ENCODE results near the gene ATF7IP2. TPM values are rescaled to one million over a fixed set of nuclear protein-coding genes. Genes with fewer than 3 reads are reported as not detected.

Gene ATF7IP2
- total RNA-seq, 1 experiment from 2014 or later = 25.2 TPM

GRCh38 chr16:10402975-10403374, 17.1 kb downstream of the ATF7IP2 start:
- TF ChIP-seq TCF7L2 (IDR thresholded peaks at IDR 0.05; ENCODE audit: low read depth, low read length) (no peak), POLR2AphosphoS5 (IDR thresholded peaks at IDR 0.05; ENCODE audit: low read depth, low read length) (no peak), SIN3A (IDR thresholded peaks at IDR 0.05; ENCODE audit: borderline replicate concordance, insufficient read depth, low read depth, low read length) (no peak), CTCF (IDR thresholded peaks at IDR 0.05) (no peak)
- TF ChIP-seq, protein P1, sequence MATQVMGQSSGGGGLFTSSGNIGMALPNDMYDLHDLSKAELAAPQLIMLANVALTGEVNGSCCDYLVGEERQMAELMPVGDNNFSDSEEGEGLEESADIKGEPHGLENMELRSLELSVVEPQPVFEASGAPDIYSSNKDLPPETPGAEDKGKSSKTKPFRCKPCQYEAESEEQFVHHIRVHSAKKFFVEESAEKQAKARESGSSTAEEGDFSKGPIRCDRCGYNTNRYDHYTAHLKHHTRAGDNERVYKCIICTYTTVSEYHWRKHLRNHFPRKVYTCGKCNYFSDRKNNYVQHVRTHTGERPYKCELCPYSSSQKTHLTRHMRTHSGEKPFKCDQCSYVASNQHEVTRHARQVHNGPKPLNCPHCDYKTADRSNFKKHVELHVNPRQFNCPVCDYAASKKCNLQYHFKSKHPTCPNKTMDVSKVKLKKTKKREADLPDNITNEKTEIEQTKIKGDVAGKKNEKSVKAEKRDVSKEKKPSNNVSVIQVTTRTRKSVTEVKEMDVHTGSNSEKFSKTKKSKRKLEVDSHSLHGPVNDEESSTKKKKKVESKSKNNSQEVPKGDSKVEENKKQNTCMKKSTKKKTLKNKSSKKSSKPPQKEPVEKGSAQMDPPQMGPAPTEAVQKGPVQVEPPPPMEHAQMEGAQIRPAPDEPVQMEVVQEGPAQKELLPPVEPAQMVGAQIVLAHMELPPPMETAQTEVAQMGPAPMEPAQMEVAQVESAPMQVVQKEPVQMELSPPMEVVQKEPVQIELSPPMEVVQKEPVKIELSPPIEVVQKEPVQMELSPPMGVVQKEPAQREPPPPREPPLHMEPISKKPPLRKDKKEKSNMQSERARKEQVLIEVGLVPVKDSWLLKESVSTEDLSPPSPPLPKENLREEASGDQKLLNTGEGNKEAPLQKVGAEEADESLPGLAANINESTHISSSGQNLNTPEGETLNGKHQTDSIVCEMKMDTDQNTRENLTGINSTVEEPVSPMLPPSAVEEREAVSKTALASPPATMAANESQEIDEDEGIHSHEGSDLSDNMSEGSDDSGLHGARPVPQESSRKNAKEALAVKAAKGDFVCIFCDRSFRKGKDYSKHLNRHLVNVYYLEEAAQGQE (IDR thresholded peaks at IDR 0.05; ENCODE audit: insufficient read depth in 1 of 2, low read depth in 2 of 2, low read length in 1 of 2) = no peak
- H3K36me3 ChIP-seq (ENCODE audit: control insufficient read depth, insufficient read depth, low read length) = no peaks in the 10 kb centered on the region
- BruUV-seq (replicated peaks) = no TSS peak
- DNase-seq (ENCODE audit: low read depth, low spot score) = no peak
- no peak overlapping the region for H3K27ac ChIP-seq (ENCODE audit: low read length)
- intact Hi-C loops (cut with micrococcal nuclease; ENCODE audit: unreplicated experiment) (no loop called here), in situ Hi-C loops (cut with HindIII; ENCODE audit: low pct_unique_long_range_greater_than_20kb, low sequenced_read_pairs) (no loop called here)
- no peak for ATAC-seq
- H3K9me3 ChIP-seq (ENCODE audit: control insufficient read depth, insufficient read depth, low read depth, low read length) = no peaks in the 10 kb centered on the region; the same call in 1 of the 2 replicates
- ChIA-PET CTCF (no interaction called here), POLR2A (no interaction called here)
- H3K4me3 ChIP-seq (ENCODE audit: low read depth in 2 of 2, low read length in 2 of 2) = no peak overlapping the region
- no peaks in the 10 kb centered on the region for H3K4me1 ChIP-seq (ENCODE audit: control insufficient read depth, insufficient read depth, low read length)
- H3K27me3 ChIP-seq (ENCODE audit: control insufficient read depth, insufficient read depth, low read length) = no peaks in the 10 kb centered on the region

DNA sequence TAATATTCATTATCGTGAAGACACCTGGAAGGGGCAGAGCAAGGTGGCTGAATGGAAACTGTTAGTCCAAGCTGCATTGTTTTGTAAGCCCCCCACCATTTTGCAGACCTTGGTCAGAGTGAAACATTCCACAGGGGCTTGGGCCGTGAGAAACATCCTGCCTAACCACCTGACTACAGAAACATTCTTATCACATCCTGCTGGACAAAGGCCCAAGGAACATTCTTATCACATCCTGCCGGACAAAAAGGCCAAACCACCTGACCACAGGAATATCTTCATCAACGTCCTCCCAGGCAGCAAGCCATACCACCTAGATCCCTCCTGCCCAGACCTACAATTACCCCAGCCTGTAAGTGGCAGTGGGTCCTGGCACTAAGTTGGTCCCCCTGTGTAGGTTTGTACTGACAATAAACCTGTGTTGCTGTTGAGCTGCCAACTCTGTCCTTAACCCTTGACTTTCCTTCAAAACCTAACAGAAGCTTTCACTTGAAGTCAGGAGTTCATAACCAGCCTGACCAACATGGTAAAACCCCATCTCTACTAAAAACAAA, 19.6 kb downstream of the ATF7IP2 start:
- Histone ChIP-seq H3K4me1 (ENCODE audit: control insufficient read depth, insufficient read depth, low read length) (no peaks in the 10 kb centered on the region), H3K36me3 (ENCODE audit: control insufficient read depth, insufficient read depth, low read length) (no peaks in the 10 kb centered on the region), H3K27ac (ENCODE audit: low read length) (no peak overlapping the region), H3K4me3 (ENCODE audit: low read depth in 2 of 2, low read length in 2 of 2) (no peak overlapping the region), H3K27me3 (ENCODE audit: control insufficient read depth, insufficient read depth, low read length) (no peaks in the 10 kb centered on the region), H3K9me3 (ENCODE audit: control insufficient read depth, insufficient read depth, low read depth, low read length) (peaks cover 9% of the 10 kb centered on the region; the same call in 1 of the 2 replicates)
- BruUV-seq (replicated peaks) = no TSS peak
- in situ Hi-C loops (cut with HindIII; ENCODE audit: low pct_unique_long_range_greater_than_20kb, low sequenced_read_pairs) (no loop called here), intact Hi-C loops (cut with micrococcal nuclease; ENCODE audit: unreplicated experiment) (no loop called here)
- TF ChIP-seq, protein P1 (IDR thresholded peaks at IDR 0.05; ENCODE audit: insufficient read depth in 1 of 2, low read depth in 2 of 2, low read length in 1 of 2) = no peak
- TF ChIP-seq SIN3A (IDR thresholded peaks at IDR 0.05; ENCODE audit: borderline replicate concordance, insufficient read depth, low read depth, low read length) (no peak), POLR2AphosphoS5 (IDR thresholded peaks at IDR 0.05; ENCODE audit: low read depth, low read length) (no peak), CTCF (IDR thresholded peaks at IDR 0.05) (no peak), TCF7L2 (IDR thresholded peaks at IDR 0.05; ENCODE audit: low read depth, low read length) (no peak)
- POLR2A ChIA-PET = interaction anchor here (0.6 to 0.7 kb wide), 2 partner anchors 45 to 50 kb away, joined by 3 to 5 read pairs; no protein-coding TSS in a partner anchor
- no peak for DNase-seq (ENCODE audit: low read depth, low spot score)
- CTCF ChIA-PET = no interaction called here
- ATAC-seq = no peak
